Measurements from ENCODE around the gene ZNF37A.
"Not testable (repeated sequence)": the region's sequence is repeated elsewhere in the genome, so short reads cannot be mapped to it uniquely, and the experiment has no call there.

ZNF37A gene

GRCh38 chr10:38094158-38094926 is at the start of gene ZNF37A:
Gene ZNF37A (plus strand): TSS chr10:38094337. CDS start chr10:38096618, 2,281 bp downstream.
- peak; percentile 87 for DNase-seq

- DNase-seq, result no peak
These were observed 49.0 kb upstream of the ZNF37A start for GRCh38 chr10:38045129-38045528.

- no peak for DNase-seq
These were observed 46.5 kb upstream of the ZNF37A start for GRCh38 chr10:38047666-38048065.

GRCh38 chr10:38050212-38050611 is 43.9 kb upstream of the ZNF37A start:
- DNase-seq, result no peak

GRCh38 chr10:38054361-38054797 is 39.8 kb upstream of the ZNF37A start:
- no peak for DNase-seq

- DNase-seq, result not testable (repeated sequence)
These were observed 38.8 kb upstream of the ZNF37A start for GRCh38 chr10:38055274-38055894.

- not testable (repeated sequence) for DNase-seq
These were observed 24.5 kb upstream of the ZNF37A start for GRCh38 chr10:38069663-38070062.

- DNase-seq, result no peak
These were observed 23.6 kb upstream of the ZNF37A start for GRCh38 chr10:38070501-38070900.

GRCh38 chr10:38072552-38072951 is 21.6 kb upstream of the ZNF37A start:
- DNase-seq, result no peak

GRCh38 chr10:38076687-38077086 is 17.4 kb upstream of the ZNF37A start:
- no peak for DNase-seq

GRCh38 chr10:38093318-38093717 is 819 bp upstream of the ZNF37A start:
- not testable (repeated sequence) for DNase-seq

- DNase-seq, result no peak
These were observed 350 bp upstream of the ZNF37A start for GRCh38 chr10:38093816-38094157.

- no peak for DNase-seq
These were observed 914 bp downstream of the ZNF37A start for GRCh38 chr10:38094927-38095574.

GRCh38 chr10:38102880-38103279 is 8.7 kb downstream of the ZNF37A start:
- DNase-seq, result no peak

- no peak for DNase-seq
These were observed 9.6 kb downstream of the ZNF37A start for GRCh38 chr10:38103756-38104155.

GRCh38 chr10:38112159-38112558 is 18.0 kb downstream of the ZNF37A start:
- no peak for DNase-seq

GRCh38 chr10:38118072-38118807 is 24.1 kb downstream of the ZNF37A start:
- no peak for DNase-seq

- DNase-seq, result no peak
These were observed 24.9 kb downstream of the ZNF37A start for GRCh38 chr10:38119038-38119437.

GRCh38 chr10:38127812-38128211 is 33.7 kb downstream of the ZNF37A start:
- no peak for DNase-seq

GRCh38 chr10:38143587-38143986 is 49.5 kb downstream of the ZNF37A start:
- DNase-seq, result no peak

GRCh38 chr10:38146579-38147333 is 52.6 kb downstream of the ZNF37A start:
- DNase-seq, result no peak

GRCh38 chr10:38147686-38148085 is 53.5 kb downstream of the ZNF37A start:
- no peak for DNase-seq
